Stimulated activated CD8-positive, alpha-beta memory T cell treated with anti-CD3 and anti-CD28 coated beads, Interleukin-12 subunit alpha, Interleukin-12 subunit beta, amount 100 ng/mL, for 1 hour (primary cell): ENCODE data around the gene PSORS1C1.

Experiments
- DNase-seq: peaks from one replicate; pipeline ENCODE4 v3.0.0-alpha.2; 2020; ENCODE audit warnings: low read depth

Gene PSORS1C1

GRCh38 chr6:31096215-31096614, 18.4 kb upstream of the PSORS1C1 start:
- no peak for DNase-seq

GRCh38 chr6:31096656-31097055, 17.9 kb upstream of the PSORS1C1 start:
- DNase-seq = no peak

- no peak for DNase-seq
Observed at GRCh38 chr6:31098449-31098938, 16.1 kb upstream of the PSORS1C1 start.

- DNase-seq = no peak
Observed at GRCh38 chr6:31103136-31103535, 11.5 kb upstream of the PSORS1C1 start.

- DNase-seq = no peak
Observed at GRCh38 chr6:31107052-31107451, 7.5 kb upstream of the PSORS1C1 start.

GRCh38 chr6:31110825-31111582, 3.6 kb upstream of the PSORS1C1 start:
- DNase-seq = no peak

- no peak for DNase-seq
Observed at GRCh38 chr6:31111712-31112111, 2.9 kb upstream of the PSORS1C1 start.

GRCh38 chr6:31112478-31112877, 2.1 kb upstream of the PSORS1C1 start, which contains the start of gene C6orf15:
TSS of gene C6orf15 (minus strand) at chr6:31112575. CDS start at chr6:31112555, 20 bp downstream.
- DNase-seq = no peak

GRCh38 chr6:31113861-31114540, 599 bp upstream of the PSORS1C1 start:
- no peak for DNase-seq

- no peak for DNase-seq
Observed at GRCh38 chr6:31114970-31115849, 610 bp downstream of the PSORS1C1 start.

GRCh38 chr6:31115941-31116560, 1.5 kb downstream of the PSORS1C1 start:
- no peak for DNase-seq

GRCh38 chr6:31116661-31117385, 2.2 kb downstream of the PSORS1C1 start:
- DNase-seq = no peak

GRCh38 chr6:31118178-31118577, 3.6 kb downstream of the PSORS1C1 start:
- no peak for DNase-seq

- DNase-seq = no peak
Observed at GRCh38 chr6:31120151-31120915, 5.7 kb downstream of the PSORS1C1 start, which contains the start of gene CDSN. TSS of gene CDSN (minus strand) at chr6:31120446. CDS start at chr6:31120419, 27 bp downstream.

- DNase-seq = no peak
Observed at GRCh38 chr6:31121131-31121790, 6.7 kb downstream of the PSORS1C1 start.

- no peak for DNase-seq
Observed at GRCh38 chr6:31122791-31123706, 8.4 kb downstream of the PSORS1C1 start.

- no peak for DNase-seq
Observed at GRCh38 chr6:31125162-31125561, 10.6 kb downstream of the PSORS1C1 start.

- DNase-seq = no peak
Observed at GRCh38 chr6:31125586-31126363, 11.2 kb downstream of the PSORS1C1 start.
